T-helper 9 cell (primary cell): ENCODE results near the gene FARS2.

ENCODE experiments used
- DNase-seq: peaks from one replicate; pipeline ENCODE4 v3.0.0-alpha.2; 2020

FARS2 gene

DNA sequence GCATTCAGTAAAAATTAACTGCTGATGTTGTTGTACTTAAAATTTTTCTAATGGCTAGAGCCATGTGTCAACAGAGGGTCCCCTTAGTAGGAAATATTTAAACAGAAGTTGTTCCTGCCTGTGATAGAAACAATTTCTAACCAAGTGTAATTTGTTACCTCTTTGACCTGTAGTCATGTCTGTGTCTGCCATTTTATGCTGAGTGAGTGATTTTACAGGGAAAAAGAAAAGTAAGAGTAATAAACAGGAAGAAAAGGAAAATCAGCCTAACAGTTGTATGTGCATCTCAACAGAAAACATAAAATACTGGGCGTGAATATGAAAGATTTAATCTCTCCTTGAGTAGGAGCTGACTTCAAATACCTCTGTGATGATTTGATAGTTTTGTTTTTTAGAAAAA, 172.0 kb downstream of the FARS2 start:
- no peak for DNase-seq

DNA sequence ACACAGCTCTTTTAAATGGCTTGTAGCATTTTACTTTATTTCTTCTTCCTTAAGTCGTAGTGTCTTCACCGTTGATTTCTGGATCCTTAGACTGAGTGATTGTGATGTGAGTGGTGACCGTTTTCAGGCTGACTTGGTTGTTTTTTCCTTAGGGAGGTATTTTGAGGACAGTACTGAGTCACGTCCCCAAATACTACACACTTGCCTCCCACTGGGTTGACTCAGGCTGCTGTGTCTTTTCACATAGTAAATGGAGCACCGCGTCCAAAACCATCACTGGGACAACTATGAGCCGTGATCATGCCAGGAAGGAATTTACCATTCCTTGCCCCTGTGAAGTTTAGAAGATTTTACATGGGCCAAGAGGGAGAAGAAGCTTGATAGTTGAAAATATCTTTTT, 174.1 kb downstream of the FARS2 start:
- no peak for DNase-seq

GRCh38 chr6:5438922-5439584, 177.7 kb downstream of the FARS2 start:
- DNase-seq, result no peak

DNA sequence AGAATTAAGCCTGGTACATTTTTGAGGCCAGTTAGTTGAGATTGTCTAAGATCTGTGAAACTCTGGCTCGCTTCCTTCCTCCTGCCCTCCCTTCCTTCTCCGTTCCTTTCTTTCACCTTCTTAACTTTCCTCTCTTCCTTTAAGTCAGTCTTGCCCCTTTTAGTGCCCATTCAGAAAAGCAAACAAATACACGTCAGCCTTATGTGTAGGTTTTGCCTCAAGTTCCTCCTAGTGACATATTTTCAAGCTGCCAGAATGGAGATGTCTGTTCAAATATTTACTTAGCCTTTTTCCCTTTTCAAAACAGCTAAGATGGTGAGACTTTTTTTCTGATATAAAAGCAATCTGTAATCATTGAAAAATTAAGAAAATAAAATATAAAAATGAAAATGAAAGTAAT, 178.4 kb downstream of the FARS2 start:
- DNase-seq, result no peak

- no peak for DNase-seq
Observed at GRCh38 chr6:5442319-5442718, 181.0 kb downstream of the FARS2 start.

DNA sequence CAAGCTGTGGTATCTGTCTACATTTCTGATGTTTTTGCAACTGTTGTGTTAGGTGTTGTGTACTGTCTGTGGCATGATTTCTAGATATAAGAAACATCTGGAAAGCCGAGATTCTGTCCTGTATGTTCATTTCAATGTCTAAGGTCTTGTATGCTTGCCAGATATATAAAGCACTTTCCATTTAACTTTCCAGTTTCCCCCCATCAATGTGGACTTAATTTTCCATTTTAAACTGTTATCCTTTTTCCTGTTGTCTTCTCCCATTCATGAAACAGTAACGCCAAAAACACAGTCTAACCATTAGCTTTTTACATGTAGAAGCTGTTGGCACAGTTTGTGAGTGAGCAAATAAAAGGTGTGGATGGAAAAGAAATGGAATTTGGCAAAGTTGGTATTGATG, 181.6 kb downstream of the FARS2 start:
- no peak for DNase-seq

DNA sequence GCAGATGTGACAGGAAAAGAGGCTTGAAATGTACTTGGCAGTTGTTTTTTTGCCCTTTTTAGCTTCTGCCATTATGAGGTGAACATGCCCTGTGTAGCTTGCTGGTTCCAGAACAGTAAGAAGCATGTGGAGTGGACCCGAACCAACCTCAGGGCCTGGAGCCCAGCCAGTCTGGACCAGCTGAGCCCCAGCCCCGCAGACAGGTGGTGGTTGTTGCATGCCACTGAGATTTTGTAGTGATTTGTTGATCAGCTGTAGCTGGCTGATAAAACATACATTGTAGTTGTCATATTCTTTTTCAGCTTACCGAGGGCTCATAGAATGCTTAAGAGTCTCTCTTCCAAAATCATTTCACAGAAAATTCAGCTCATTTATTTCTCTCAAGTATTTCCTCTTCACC, 182.2 kb downstream of the FARS2 start:
- no peak for DNase-seq

GRCh38 chr6:5446362-5447075, 185.2 kb downstream of the FARS2 start:
- no peak for DNase-seq

- DNase-seq, result no peak
Observed at GRCh38 chr6:5447921-5448320, 186.6 kb downstream of the FARS2 start.

- no peak for DNase-seq
Observed at GRCh38 chr6:5450073-5450472, 188.8 kb downstream of the FARS2 start.

DNA sequence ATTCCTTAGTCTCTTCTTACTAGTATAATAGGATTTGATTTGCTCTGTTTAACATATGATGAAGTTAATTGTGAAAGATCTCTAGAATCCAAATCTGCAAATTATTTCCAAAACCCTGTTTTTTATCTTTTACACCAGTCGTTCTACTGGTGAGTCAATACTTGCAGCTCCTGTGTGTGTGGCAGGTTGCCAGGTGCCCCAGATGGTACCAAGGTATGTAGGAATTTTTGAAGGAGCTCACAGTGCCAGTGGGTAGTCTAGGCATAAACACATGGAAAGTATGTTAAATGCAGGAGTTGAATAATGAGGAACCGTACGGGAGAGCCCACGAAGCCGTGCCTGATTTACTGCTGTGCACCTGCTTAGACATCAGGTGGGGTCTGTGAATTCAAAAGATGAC, 192.2 kb downstream of the FARS2 start:
- no peak for DNase-seq

DNA sequence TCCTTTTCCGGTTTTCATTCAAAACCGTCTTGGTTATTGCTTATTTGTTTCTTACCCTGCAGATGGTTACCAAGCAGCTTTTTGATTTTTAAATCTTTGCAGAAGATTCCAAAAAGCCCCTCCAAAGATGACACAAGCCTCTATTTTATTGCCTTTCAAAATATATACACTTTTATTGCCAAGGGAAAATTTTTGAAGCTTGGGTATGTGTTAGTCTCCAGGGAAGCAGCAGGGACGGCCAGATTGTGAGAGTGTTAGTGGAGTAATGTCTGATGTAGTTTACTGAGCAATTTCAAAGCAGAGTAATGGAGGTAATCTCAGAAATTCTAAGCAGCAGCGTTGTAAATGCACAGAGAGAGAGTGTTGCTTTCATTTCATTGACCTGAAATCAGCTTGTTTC, 193.8 kb downstream of the FARS2 start:
- DNase-seq, result no peak

DNA sequence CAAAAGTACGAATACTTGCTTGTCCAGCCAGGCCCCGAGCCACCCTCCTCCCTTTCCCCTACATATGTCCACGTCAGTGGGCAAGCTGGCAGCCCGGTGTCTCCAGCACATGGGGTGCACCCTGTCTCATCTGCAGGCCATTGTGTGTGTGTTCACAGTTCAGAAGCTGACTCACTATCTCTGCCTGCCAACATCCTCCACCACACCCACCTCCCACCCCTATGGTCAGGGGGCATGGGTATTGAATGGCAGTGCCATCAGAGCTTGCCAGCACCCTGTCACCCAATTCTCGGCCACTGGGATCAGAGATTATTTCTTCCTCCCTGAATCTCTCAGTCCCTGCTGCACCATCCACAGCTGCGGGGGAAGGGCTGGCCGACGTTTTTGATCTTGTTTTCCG, 195.7 kb downstream of the FARS2 start:
- DNase-seq, result no peak

DNA sequence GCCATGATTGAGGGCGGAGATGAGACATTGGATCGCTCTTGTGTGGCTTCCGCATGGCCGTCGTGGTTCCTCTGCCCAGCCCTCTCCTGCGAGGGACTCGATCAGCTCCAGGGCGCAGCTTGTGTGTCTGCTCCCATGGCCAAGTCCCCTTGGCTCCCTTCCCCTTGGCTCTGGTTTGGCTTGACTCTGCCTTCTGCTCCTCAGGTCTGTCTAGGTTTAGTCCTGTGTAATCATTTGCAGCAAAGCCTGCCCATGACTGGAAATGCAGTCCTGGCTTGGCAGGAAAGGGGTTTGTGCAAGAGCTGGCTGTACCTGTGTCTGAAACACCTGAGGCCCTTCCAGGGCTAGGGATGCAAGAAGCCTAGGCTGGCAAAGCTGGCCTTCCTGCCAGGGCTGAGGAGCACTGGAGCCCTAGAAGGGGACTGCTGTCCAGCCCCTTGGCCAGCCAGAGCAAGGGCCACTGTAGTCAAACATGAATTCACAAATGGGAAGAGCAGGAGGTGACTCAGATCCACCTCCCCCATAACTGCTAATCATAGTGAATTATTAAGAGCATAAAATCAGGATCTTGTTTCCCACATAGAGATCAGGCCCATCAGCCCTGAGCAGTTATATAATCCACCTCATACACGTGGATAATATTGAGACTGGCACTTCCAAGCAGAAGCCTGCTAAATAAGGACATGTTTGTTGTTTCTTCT, 196.8 kb downstream of the FARS2 start:
- no peak for DNase-seq

- no peak for DNase-seq
Observed at GRCh38 chr6:5459346-5459745, 198.0 kb downstream of the FARS2 start.

DNA sequence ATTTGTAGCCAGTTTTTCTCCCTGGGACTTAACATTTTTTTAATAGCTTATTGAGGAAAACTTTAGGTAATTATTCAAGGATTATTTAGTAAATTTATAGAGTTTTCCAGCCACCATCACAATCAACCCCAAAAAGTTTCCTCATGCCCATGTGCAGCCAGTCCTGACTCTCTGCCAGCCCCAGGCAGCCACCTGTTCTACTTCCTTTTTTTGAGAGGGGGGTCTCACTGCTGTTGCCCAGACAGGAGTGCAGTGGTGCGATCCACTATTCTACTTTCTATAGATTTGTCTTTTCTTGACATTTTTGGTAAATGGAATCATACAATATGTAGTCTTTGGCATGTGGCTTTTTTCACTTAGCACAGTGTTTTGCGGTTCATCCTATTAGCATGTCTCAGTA, 200.1 kb downstream of the FARS2 start:
- DNase-seq, result no peak

GRCh38 chr6:5462856-5463255, 201.5 kb downstream of the FARS2 start:
- DNase-seq, result no peak

DNA sequence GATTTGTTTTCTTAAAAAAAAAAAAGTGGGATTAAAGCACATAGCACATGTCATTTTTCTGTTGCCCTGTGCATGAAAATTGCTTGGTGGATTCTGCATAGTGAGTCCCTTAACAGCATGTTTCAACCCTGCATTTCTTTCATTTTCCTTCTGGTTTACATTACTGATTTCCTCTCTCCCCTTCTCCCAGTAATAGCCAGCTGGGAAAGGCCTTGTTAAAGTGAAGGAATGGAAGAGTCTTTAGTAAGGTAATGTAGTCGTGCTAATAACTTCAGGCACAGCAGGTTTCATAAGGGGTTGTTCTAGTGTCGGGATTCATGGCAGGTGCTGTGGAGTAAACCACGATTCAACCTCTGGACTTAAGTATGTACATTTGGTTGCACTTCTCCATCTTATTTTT, 202.4 kb downstream of the FARS2 start:
- no peak for DNase-seq

DNA sequence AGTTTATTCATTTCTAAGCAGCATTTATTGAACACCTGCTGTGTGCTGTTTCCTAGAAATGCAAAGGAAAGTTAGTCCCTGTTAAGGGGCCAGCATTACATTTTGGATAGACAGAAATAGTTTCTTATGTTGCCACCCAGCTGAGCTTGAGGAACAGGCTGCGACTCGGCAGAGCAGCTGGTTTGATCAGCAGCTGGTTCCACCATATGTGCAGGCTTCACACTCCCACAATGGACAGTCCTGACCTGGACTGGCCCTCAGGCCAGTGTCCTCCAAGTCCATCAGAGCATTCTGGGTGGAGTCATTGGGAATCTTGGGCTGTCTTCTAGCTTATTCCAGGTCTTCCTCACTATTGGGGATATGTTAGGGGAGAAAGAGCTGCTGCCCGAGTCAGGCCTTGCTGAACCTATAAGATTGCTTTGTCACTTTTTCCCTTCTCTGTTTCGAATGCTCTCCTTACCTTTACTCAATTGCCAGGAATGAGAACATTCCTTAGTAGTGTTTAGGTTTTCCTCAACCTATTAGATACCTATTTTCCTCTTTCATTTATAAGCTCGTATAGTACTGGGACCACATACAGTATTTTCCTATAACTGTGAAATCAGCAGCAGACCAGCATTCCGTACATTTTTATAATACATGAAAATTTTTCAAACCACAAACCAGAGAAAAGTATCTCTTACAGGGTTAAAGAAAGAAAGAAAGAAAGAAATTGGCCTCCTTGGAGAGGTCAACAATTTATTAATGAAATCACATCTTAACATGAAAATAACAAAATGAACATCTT, 203.0 kb downstream of the FARS2 start:
- no peak for DNase-seq

GRCh38 chr6:5466281-5467136, 205.2 kb downstream of the FARS2 start:
- DNase-seq, result no peak

DNA sequence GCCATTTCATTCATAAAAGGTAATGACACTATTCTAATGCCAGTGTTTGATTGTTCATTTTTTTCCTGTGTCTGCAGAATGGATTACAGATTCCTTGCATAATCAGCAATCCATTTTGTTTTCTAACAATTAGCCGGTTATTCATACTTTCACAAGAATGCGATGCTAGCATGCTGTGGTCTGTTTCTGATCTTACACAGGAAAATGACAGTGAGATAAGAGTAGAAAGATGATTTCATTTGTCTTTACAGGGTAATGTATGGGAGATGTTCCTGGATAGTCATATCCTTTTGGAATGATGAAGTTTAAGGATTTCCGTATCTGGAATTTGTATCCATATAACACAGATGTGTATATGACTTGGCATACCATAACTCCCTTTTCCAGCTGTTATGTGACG, 207.3 kb downstream of the FARS2 start:
- no peak for DNase-seq

DNA sequence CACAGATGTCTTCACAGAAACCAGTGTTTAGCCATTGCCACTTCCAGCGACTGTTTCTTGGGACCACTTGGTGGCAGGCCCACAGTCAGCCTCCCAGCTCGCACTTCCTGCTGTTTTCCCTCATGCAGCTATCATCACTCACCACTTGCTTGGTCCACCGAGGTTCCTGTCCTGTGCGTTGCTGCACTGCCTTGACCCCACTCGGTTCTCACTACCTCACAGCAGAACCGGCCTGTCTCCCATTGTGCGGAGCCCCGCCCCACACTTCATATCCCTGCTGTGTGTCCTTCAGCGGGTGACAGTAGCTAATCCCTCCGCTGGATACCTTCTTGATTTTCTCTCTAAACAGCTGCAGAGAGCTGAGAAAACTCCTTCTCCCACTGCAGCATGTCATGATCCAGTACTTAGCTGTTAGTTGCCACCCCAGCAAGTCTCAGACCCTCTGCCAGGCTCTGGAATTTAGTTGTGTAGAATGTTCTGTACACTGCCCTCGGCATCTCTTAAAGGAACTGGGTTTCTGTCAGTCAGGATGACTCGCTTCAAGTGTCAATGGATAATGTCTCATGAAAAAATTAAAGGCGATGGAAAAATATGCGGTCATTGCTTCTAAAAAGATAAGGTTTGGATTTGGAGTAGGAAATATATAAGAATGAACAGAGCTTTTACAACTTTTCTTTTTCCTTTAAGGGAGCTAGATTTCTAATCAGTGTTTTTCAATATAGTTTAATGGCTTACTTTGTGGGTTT, 208.0 kb downstream of the FARS2 start:
- no peak for DNase-seq
